GM23338 (cell line): ENCODE measurements around the gene RNF183.
"Not testable (repeated sequence)": the region's sequence is repeated elsewhere in the genome, so short reads cannot be mapped to it uniquely, and the experiment has no call there.

Experiments
- CREB1 ChIP-seq: fragments of 250-450 bp; sonication (Bioruptor Pico); IDR thresholded peaks from 2 replicates; pipeline ENCODE4 v1.5.0; 2020; ENCODE audit warnings: low read depth, mild to moderate bottlenecking, moderate library complexity
- EZH2 ChIP-seq: fragments of 200-600 bp; sonication (generic); IDR thresholded peaks from one replicate; pipeline ENCODE4 v1.8.0; 2017; ENCODE audit warnings: antibody characterized with exemption, mild to moderate bottlenecking, low read depth; ENCODE audit not compliant: unreplicated experiment
- EZH2phosphoT487 ChIP-seq: fragments of 200-600 bp; sonication (generic); IDR thresholded peaks from one replicate; pipeline ENCODE4 v1.8.1; 2018; ENCODE audit warnings: antibody characterized with exemption; ENCODE audit not compliant: unreplicated experiment
- JUNB ChIP-seq: IDR thresholded peaks from one replicate; pipeline ENCODE4 v1.6.1; 2016; ENCODE audit warnings: antibody characterized with exemption; ENCODE audit not compliant: unreplicated experiment
- NANOG ChIP-seq: IDR thresholded peaks from 2 replicates; pipeline ENCODE4 v1.6.1; 2016; ENCODE audit warnings: antibody characterized with exemption, borderline replicate concordance
- POLR2AphosphoS5 ChIP-seq: IDR thresholded peaks from 2 replicates; pipeline ENCODE4 v1.6.1; 2016; ENCODE audit warnings: antibody characterized with exemption, low read depth
- ZNF331 ChIP-seq: fragments of 250-450 bp; sonication (Bioruptor Pico); IDR thresholded peaks from 2 replicates; pipeline ENCODE4 v1.5.0; 2020; ENCODE audit warnings: low read depth, mild to moderate bottlenecking, moderate library complexity
- TF ChIP-seq, protein P1 (sequence below), 2 experiments: fragments of 200-600 bp in 1 of 2; sonication (generic) in 1 of 2; conservative IDR thresholded peaks; 2 replicates each; pipeline versions ENCODE4 v1.5.1 to v1.6.1; 2016 to 2017; ENCODE audit warnings: antibody characterized with exemption in 2 of 2, low read depth in 2 of 2, mild to moderate bottlenecking in 2 of 2, moderate library complexity in 1 of 2
- TF ChIP-seq, protein P2 (sequence below): IDR thresholded peaks from one replicate; pipeline ENCODE4 v1.6.1; 2018; ENCODE audit warnings: antibody characterized with exemption; ENCODE audit not compliant: unreplicated experiment
- TF ChIP-seq, protein P3 (sequence below): fragments of 250-450 bp; sonication (Bioruptor Pico); IDR thresholded peaks from 2 replicates; pipeline ENCODE4 v1.5.0; 2020; ENCODE audit warnings: mild to moderate bottlenecking, moderate library complexity

DNA sequence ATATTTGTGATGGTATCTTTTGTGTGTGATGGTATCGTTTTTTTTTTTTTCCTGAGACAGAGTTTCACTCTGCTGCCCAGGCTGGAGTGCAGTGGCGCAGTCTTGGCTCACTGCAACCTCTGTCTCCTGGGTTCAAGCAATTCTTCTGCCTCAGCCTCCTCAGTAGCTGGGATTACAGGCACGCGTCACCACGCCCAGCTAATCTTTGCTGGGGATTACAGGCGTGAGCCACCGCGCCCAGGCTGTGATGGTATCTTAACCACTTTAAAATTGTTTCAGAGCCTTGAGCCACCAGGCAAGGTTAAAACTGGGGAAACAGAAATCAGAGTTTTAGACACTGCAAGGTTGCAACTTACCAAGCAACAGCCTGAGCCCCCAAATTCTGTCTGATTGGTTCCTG lies 6.9 kb downstream of the RNF183 start:
- TF ChIP-seq, protein P1, sequence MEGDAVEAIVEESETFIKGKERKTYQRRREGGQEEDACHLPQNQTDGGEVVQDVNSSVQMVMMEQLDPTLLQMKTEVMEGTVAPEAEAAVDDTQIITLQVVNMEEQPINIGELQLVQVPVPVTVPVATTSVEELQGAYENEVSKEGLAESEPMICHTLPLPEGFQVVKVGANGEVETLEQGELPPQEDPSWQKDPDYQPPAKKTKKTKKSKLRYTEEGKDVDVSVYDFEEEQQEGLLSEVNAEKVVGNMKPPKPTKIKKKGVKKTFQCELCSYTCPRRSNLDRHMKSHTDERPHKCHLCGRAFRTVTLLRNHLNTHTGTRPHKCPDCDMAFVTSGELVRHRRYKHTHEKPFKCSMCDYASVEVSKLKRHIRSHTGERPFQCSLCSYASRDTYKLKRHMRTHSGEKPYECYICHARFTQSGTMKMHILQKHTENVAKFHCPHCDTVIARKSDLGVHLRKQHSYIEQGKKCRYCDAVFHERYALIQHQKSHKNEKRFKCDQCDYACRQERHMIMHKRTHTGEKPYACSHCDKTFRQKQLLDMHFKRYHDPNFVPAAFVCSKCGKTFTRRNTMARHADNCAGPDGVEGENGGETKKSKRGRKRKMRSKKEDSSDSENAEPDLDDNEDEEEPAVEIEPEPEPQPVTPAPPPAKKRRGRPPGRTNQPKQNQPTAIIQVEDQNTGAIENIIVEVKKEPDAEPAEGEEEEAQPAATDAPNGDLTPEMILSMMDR (conservative IDR thresholded peaks at IDR 0.05; ENCODE audit: low read depth in 2 of 2), result not testable (repeated sequence)
- not testable (repeated sequence) for TF ChIP-seq POLR2AphosphoS5; EZH2phosphoT487; EZH2; JUNB; CREB1; ZNF331 (CRISPR knock-in tag); NANOG
- TF ChIP-seq, protein P2, sequence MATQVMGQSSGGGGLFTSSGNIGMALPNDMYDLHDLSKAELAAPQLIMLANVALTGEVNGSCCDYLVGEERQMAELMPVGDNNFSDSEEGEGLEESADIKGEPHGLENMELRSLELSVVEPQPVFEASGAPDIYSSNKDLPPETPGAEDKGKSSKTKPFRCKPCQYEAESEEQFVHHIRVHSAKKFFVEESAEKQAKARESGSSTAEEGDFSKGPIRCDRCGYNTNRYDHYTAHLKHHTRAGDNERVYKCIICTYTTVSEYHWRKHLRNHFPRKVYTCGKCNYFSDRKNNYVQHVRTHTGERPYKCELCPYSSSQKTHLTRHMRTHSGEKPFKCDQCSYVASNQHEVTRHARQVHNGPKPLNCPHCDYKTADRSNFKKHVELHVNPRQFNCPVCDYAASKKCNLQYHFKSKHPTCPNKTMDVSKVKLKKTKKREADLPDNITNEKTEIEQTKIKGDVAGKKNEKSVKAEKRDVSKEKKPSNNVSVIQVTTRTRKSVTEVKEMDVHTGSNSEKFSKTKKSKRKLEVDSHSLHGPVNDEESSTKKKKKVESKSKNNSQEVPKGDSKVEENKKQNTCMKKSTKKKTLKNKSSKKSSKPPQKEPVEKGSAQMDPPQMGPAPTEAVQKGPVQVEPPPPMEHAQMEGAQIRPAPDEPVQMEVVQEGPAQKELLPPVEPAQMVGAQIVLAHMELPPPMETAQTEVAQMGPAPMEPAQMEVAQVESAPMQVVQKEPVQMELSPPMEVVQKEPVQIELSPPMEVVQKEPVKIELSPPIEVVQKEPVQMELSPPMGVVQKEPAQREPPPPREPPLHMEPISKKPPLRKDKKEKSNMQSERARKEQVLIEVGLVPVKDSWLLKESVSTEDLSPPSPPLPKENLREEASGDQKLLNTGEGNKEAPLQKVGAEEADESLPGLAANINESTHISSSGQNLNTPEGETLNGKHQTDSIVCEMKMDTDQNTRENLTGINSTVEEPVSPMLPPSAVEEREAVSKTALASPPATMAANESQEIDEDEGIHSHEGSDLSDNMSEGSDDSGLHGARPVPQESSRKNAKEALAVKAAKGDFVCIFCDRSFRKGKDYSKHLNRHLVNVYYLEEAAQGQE, result not testable (repeated sequence)
- TF ChIP-seq, protein P3, sequence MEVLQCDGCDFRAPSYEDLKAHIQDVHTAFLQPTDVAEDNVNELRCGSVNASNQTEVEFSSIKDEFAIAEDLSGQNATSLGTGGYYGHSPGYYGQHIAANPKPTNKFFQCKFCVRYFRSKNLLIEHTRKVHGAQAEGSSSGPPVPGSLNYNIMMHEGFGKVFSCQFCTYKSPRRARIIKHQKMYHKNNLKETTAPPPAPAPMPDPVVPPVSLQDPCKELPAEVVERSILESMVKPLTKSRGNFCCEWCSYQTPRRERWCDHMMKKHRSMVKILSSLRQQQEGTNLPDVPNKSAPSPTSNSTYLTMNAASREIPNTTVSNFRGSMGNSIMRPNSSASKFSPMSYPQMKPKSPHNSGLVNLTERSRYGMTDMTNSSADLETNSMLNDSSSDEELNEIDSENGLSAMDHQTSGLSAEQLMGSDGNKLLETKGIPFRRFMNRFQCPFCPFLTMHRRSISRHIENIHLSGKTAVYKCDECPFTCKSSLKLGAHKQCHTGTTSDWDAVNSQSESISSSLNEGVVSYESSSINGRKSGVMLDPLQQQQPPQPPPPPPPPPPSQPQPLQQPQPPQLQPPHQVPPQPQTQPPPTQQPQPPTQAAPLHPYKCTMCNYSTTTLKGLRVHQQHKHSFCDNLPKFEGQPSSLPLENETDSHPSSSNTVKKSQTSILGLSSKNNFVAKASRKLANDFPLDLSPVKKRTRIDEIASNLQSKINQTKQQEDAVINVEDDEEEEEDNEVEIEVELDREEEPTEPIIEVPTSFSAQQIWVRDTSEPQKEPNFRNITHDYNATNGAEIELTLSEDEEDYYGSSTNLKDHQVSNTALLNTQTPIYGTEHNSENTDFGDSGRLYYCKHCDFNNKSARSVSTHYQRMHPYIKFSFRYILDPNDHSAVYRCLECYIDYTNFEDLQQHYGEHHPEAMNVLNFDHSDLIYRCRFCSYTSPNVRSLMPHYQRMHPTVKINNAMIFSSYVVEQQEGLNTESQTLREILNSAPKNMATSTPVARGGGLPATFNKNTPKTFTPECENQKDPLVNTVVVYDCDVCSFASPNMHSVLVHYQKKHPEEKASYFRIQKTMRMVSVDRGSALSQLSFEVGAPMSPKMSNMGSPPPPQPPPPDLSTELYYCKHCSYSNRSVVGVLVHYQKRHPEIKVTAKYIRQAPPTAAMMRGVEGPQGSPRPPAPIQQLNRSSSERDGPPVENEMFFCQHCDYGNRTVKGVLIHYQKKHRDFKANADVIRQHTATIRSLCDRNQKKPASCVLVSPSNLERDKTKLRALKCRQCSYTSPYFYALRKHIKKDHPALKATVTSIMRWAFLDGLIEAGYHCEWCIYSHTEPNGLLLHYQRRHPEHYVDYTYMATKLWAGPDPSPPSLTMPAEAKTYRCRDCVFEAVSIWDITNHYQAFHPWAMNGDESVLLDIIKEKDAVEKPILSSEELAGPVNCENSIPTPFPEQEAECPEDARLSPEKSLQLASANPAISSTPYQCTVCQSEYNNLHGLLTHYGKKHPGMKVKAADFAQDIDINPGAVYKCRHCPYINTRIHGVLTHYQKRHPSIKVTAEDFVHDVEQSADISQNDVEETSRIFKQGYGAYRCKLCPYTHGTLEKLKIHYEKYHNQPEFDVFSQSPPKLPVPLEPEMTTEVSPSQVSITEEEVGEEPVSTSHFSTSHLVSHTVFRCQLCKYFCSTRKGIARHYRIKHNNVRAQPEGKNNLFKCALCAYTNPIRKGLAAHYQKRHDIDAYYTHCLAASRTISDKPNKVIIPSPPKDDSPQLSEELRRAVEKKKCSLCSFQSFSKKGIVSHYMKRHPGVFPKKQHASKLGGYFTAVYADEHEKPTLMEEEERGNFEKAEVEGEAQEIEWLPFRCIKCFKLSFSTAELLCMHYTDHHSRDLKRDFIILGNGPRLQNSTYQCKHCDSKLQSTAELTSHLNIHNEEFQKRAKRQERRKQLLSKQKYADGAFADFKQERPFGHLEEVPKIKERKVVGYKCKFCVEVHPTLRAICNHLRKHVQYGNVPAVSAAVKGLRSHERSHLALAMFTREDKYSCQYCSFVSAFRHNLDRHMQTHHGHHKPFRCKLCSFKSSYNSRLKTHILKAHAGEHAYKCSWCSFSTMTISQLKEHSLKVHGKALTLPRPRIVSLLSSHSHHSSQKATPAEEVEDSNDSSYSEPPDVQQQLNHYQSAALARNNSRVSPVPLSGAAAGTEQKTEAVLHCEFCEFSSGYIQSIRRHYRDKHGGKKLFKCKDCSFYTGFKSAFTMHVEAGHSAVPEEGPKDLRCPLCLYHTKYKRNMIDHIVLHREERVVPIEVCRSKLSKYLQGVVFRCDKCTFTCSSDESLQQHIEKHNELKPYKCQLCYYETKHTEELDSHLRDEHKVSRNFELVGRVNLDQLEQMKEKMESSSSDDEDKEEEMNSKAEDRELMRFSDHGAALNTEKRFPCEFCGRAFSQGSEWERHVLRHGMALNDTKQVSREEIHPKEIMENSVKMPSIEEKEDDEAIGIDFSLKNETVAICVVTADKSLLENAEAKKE (CRISPR knock-in tag), result not testable (repeated sequence)
